Suprapubic skin (tissue), 4 donors: ENCODE measurements around the gene GAK.

Experiments used
- EP300 ChIP-seq: sonication (generic); formaldehyde crosslinking; IDR thresholded peaks from one replicate; pipeline ENCODE4 v1.6.1; 2017; ENCODE audit warnings: antibody characterized with exemption
- POLR2A ChIP-seq, 2 donors: fragments of 450-650 bp; IDR thresholded peaks; one replicate each; pipeline ENCODE4 v1.6.1; 2017; ENCODE audit warnings: antibody characterized with exemption in 2 of 2, mild to moderate bottlenecking in 2 of 2, moderate library complexity in 2 of 2
- POLR2AphosphoS5 ChIP-seq, 3 donors: sonication (generic); formaldehyde crosslinking; IDR thresholded peaks; one replicate each; pipeline ENCODE4 v1.6.1; 2017; ENCODE audit warnings: antibody characterized with exemption in 3 of 3
- TF ChIP-seq, protein P1 (sequence below), 2 donors: fragments of 200-600 bp in 1 of 2; fragments of 450-650 bp in 1 of 2; sonication (generic) in 1 of 2; IDR thresholded peaks; one replicate each; pipeline ENCODE4 v1.5.1; 2016 to 2019; ENCODE audit warnings: antibody characterized with exemption in 2 of 2, mild to moderate bottlenecking in 1 of 2, moderate library complexity in 1 of 2

DNA sequence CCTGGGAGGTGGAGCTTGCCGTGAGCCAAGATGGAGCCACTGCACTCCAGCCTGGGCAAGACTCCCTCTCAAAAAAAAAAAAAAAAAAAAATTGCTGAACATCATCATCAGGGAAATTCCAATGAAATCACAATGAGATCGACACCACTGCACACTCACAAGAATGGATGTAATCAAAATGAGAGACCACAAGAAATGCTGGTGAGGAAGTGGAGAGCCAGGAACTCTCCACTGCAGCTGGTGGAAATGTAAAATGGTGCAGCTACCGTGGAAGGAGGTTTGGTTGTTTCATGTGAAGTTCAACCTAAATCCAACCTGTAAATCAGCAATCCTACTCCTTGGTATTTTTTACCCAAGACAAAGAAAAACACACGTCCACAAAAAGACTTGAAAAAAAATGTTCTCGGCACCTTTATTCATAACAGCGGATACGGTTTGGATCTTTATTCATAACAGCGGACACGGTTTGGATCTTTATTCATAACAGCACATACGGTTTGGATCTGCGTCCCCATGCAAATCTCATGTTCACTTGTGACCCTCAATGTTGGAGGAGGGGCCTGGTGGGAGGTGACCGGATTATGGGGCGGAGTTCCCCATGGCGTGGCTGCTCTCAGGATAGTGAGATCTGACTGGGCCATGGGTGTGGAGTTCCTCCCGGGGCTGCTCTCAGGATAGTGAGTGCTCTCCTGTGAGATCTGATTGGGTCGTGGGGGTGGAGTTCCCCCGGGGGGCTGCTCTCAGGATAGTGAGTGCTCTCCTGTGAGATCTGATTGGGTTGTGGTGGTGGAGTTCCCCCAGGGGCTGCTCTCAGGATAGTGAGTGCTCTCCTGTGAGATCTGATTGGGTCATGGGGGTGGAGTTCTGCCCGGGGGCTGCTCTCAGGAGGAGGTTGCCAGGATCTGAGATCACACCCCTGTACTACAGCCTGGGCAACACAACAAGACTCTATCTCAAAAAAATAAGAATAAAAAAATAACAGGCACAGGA, 7.7 kb downstream of the GAK start:
- TF ChIP-seq, protein P1, sequence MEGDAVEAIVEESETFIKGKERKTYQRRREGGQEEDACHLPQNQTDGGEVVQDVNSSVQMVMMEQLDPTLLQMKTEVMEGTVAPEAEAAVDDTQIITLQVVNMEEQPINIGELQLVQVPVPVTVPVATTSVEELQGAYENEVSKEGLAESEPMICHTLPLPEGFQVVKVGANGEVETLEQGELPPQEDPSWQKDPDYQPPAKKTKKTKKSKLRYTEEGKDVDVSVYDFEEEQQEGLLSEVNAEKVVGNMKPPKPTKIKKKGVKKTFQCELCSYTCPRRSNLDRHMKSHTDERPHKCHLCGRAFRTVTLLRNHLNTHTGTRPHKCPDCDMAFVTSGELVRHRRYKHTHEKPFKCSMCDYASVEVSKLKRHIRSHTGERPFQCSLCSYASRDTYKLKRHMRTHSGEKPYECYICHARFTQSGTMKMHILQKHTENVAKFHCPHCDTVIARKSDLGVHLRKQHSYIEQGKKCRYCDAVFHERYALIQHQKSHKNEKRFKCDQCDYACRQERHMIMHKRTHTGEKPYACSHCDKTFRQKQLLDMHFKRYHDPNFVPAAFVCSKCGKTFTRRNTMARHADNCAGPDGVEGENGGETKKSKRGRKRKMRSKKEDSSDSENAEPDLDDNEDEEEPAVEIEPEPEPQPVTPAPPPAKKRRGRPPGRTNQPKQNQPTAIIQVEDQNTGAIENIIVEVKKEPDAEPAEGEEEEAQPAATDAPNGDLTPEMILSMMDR (IDR thresholded peaks at IDR 0.05), result no peak
- TF ChIP-seq POLR2AphosphoS5 (IDR thresholded peaks at IDR 0.05), result no peak
- no peak for TF ChIP-seq POLR2A (IDR thresholded peaks at IDR 0.05)
- no peak for TF ChIP-seq EP300
